ENCODE results near the gene MYOZ3. TPM values are rescaled to one million over a fixed set of nuclear protein-coding genes. Genes with fewer than 3 reads are reported as not detected.

Gene MYOZ3
- total and polyA plus RNA-seq, 12 donors = 0.12 to 1.9 (median 0.45) TPM; not detected in 1

- 84 to 87% (median 85%) methylated on average over 11 to 14 of the region's 14 CpGs for WGBS, 4 donors
- Histone ChIP-seq H3K27ac (no peak overlapping the region), H3K9me3 (replicated peaks in 1 of 3) (no peaks in the 10 kb centered on the region), H3K27me3 (no peaks in the 10 kb centered on the region), H3K36me3 (replicated peaks in 1 of 2) (no peaks in the 10 kb centered on the region), H3K4me3 (no peak overlapping the region), H3K4me1 (replicated peaks in 1 of 2) (peaks cover 0 to 20% of the 10 kb centered on the region in 2 donors)
- peak in 1 of 7 donors; percentile 45 for DNase-seq
- intact Hi-C loops (cut with DNase I) = no loop called here
- TF ChIP-seq CTCF (IDR thresholded peaks at IDR 0.05) = no peak
These were observed 9.4 kb downstream of the MYOZ3 start for GRCh38 chr5:150670275-150670947.

- intact Hi-C loops (cut with DNase I) = no loop called here
- no peak for DNase-seq
- 57 to 79% (median 67%) methylated on average over 2 of the region's 2 CpGs for WGBS, 4 donors
- no peak for TF ChIP-seq CTCF (IDR thresholded peaks at IDR 0.05)
- TF ChIP-seq POLR2A (IDR thresholded peaks at IDR 0.05) = no peak
- Histone ChIP-seq H3K4me1 (replicated peaks in 1 of 2) (peaks cover 0 to 20% of the 10 kb centered on the region in 2 donors), H3K27ac (peak overlapping the region in 1 of 5 donors; percentile 8), H3K36me3 (replicated peaks in 1 of 2) (no peaks in the 10 kb centered on the region), H3K4me3 (no peak overlapping the region), H3K27me3 (no peaks in the 10 kb centered on the region), H3K9me3 (replicated peaks in 1 of 3) (no peaks in the 10 kb centered on the region)
These were observed 9.9 kb downstream of the MYOZ3 start for GRCh38 chr5:150670948-150671310.

GRCh38 chr5:150671509-150672236, 10.6 kb downstream of the MYOZ3 start:
- Histone ChIP-seq H3K27me3 (no peaks in the 10 kb centered on the region), H3K4me3 (peak overlapping the region in 2 of 4 donors; percentile 35 to 76), H3K9me3 (replicated peaks in 1 of 3) (no peaks in the 10 kb centered on the region), H3K36me3 (replicated peaks in 1 of 2) (no peaks in the 10 kb centered on the region), H3K27ac (peak overlapping the region in 1 of 5 donors; percentile 35), H3K4me1 (replicated peaks in 1 of 2) (peaks cover 0 to 20% of the 10 kb centered on the region in 2 donors)
- 9 to 55% (median 12%) methylated on average over 4 to 51 of the region's 51 CpGs for WGBS, 4 donors
- TF ChIP-seq CTCF (IDR thresholded peaks at IDR 0.05) (no peak), POLR2A (IDR thresholded peaks at IDR 0.05) (no peak)
- DNase-seq = peak in 1 of 7 donors; percentile 49
- intact Hi-C loops (cut with DNase I) = no loop called here

GRCh38 chr5:150672237-150672883, 11.3 kb downstream of the MYOZ3 start:
- Histone ChIP-seq H3K27me3 (no peaks in the 10 kb centered on the region), H3K9me3 (replicated peaks in 1 of 3) (no peaks in the 10 kb centered on the region), H3K27ac (peak overlapping the region in 1 of 5 donors; percentile 35), H3K4me3 (peak overlapping the region in 2 of 4 donors; percentile 35 to 76), H3K4me1 (replicated peaks in 1 of 2) (peaks cover 0 to 20% of the 10 kb centered on the region in 2 donors), H3K36me3 (replicated peaks in 1 of 2) (no peaks in the 10 kb centered on the region)
- intact Hi-C loops (cut with DNase I) = no loop called here
- WGBS, 4 donors = 4 to 15% (median 6%) methylated on average over 12 to 38 of the region's 38 CpGs
- TF ChIP-seq CTCF (IDR thresholded peaks at IDR 0.05) = no peak
- TF ChIP-seq POLR2A (IDR thresholded peaks at IDR 0.05) = no peak
- DNase-seq = peak; percentile 39 to 68 (median 59)
